GM21825 (cell line): ENCODE measurements around the gene RIN1.

Experiments
- ATAC-seq: cut with Tn5 transposase; IDR thresholded peaks from one replicate; pipeline ENCODE4 v1.9.1; 2021; ENCODE audit warnings: mild to moderate bottlenecking, moderate library complexity; ENCODE audit not compliant: unreplicated experiment

Gene RIN1

DNA sequence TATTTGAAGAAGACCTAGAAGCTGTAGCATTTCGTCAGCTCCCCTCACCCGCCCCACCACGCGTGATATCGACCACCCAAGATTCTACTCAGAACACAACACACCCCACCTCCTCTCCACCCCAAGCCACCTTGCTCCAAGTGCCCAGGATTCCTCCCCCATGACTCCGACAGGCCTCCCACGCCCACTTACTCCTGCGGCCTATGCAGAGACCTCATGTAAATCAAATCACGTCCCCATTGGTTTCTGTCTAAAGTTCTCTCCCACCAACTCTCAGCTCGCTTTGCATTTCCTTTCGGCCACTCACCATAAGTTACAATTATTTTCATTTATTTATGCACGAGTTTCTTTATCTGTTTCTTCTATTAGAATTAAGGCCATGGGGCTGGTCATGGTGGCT is 33.6 kb downstream of the RIN1 start:
- no peak for ATAC-seq

DNA sequence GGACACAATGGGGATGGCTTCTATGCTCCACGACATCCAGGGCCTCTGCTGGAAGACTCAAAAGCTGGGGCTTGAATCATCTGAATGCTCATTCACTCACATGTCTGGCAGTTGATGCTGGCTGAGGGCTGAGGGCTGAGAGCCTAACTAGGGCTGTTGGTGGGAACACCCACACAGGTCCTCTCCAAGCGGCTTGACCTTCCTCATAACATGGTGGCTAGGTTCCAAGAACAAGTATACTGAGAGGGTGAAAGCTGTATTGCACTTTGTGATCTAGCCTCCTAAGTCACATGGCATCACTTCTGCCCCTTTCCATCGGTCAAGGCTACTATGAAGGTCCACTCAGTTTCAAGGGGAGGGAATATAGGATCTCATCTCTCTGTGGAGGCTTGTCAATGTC is 37.0 kb downstream of the RIN1 start:
- no peak for ATAC-seq

DNA sequence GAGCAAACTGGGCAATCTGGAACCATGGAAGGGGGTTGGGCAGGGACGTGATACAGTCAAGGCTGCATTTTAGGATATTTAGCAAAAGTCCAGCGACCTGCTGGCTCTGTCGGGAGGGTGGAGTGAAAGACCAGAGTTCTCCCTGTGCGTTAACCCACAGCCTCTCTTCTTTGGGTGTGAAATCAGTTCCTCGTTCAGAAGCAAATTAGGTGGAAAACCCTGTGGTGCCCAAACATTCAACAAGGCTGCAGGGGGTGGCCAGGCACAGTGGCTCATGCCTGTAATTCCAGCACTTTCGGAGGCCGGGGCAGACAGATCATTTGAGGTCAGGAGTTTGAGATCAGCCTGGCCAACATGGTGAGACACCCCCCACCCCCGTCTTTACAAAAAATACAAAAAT is 38.6 kb downstream of the RIN1 start:
- no peak for ATAC-seq

DNA sequence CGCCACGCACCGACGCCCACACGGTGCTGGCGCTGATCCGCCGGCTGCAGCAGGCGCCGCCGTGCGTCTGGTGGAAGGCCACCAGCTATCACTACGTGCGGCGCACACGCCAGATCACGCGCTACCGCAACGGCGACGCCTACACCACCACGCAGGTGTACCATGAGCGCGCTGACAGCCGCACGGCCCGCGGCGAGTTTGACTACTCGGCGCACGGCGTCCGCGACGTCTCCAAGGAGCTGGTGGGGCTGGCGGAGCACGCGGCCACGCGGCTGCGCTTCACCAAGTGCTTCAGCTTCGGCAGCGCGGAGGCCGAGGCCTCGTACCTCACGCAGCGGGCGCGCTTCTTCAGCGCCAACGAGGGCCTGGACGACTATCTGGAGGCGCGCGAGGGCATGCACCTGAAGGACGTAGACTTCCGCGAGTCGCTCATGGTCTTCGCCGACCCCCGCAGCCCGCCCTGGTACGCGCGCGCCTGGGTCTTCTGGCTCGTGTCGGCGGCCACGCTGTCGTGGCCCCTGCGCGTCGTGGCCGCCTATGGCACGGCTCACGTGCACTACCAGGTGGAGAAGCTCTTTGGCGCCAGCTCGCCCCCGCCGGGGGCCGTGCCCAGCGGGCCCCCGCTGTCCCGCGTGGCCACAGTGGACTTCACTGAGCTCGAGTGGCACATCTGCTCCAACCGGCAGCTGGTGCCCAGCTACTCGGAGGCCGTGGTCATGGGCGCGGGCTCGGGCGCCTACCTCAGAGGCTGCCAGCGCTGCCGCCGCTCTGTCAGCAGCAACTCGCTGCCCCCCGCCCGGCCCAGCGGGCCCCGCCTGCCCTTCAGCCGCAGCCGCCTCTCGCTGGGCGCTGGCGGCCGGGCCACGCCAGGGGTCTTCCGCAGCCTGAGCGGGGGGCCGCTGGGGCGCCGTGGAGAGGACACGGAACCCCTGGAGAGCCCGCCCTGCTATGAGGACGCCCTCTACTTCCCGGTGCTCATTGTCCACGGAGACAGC is 41.3 kb downstream of the RIN1 start:
- ATAC-seq: no peak

DNA sequence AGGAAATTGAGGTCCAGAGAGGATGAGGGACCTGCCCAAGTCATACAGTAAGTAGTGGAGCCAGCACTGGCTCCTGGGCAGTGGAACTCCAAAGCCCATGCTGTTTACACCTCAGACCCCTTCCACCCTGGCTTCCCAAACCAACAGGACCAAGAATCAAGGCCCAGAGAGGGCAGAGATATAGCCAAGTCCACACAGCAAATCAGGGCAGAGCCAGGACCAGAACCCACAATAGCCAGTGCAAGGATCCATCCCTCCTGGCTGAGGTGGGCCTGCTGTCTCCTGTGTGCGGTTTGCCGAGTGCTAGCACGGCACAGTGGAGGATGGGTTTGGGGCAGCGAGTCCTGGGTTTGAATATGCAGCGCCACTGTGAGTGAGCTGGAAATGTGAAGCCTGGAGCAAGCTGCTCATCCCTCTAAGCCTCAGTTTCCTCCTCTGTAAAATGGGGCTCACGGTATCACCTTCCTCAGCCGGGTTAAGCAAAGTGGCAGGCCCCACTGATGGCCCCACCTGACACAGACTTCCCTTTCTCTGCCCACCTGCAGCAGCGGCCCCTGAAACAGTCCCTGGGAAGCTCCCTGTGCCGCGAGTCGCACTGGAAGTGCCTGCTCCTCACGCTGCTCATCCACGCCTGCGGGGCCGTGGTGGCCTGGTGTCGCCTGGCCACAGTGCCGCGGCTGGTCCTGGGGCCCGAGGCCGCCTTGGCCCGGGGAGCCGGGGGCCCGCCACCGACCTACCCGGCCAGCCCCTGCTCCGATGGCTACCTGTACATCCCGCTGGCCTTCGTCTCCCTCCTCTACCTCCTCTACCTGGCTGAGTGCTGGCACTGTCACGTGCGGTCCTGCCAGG is 42.2 kb downstream of the RIN1 start:
- ATAC-seq: no peak

DNA sequence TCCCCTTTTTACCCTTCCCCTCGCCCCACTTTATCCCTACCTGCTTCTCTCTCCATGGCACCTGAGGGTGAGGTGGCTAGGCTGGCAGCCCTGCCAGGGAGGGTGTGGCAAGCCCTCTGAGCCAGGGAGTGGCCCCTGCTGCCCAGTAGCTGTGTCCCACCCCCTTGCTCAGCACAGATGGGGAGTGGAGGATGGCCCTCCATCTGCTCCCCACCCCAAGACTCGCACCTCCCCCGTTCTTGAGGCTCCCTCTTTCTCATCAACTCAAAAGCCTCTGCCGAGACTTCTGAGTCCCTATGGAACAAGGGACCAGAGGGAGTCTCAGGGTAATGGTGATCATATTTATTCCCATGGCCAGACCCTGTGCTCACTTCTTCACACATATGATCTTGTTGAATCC is 42.9 kb downstream of the RIN1 start:
- ATAC-seq: no peak

DNA sequence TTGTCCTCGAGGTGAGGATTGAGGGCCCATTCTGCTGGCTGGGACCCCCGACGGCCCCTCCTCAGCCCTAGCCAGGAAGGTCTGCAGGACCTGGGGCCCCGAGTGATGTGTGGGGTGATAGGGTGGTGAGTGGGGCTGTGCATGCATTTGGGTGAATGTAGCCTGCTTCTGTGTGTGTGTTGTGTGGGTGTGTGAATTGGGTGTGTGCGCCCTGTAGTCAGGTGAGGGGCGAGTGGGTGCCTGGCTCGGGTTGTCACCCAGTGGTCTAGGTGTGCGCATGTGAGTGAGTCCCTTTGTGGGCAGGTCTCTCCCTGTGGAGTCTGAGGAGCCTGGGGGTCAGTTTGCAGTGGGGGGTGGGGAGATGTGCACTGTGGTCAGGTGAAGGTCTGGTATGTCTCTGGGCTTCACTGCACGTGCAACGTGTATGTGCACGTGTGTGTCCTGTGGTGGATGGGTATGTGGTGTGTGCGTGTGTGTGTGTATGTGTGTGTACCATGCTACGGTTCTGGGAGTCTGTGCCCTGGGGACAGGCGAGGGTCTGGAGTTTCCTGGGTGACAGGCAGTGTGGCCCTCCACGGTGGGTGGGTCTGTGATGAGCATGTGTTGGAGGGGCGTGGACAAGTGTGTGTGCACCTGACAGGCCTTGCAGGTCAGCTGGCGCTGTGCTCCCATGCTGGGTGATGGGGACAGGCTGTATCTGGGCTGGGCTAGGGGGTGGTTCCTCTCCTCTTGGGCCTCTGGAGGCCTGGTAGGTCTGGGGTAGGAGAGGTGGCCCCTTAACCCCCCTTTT is 43.5 kb downstream of the RIN1 start:
- no peak for ATAC-seq

DNA sequence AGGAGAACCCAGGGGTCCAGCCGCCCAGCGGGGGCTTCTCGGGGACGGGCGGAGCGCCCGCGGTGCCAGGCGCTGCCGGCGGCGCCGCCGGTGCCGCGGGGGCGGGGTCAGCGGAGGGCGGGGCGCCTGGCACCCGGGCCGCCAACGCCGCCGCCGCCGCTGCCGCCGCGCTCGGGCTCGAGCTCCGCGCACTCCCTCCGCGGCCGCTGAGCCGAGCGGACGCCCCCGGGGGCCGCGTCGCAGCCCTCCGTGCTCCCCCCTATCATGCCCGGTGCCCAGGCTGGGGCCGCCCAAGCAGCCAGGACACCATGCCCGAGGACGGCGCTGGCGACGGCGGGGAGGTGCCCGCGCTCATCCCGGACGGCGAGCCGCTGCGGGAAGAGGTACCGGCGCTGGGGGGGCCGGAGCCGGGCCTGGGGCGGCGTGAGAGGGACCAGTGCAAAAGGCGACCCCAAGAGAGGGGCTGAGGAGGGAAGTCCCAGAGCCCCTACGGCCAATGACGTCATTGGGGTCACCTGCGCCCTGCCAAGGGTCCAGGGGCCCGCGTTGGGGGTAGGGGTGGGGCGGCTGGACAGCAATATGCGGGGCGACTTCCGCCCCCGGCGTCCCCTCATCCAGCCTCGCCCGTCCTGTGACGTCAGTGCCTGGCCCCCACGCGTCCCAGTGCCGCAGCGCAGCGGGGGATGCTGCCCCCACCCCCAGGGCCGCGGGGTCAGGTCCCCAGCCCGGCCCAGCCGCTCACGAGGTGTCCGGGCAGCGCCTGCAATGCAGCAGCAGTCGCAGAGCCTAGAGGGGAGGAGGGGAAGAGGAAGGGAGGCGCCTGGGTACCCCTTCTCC is 44.3 kb downstream of the RIN1 start, which contains the start of gene TMEM151A:
TSS of gene TMEM151A (plus strand) at position 189 of the 837 bp plus-strand sequence. CDS start at position 309, 120 bp downstream.
- no peak for ATAC-seq

DNA sequence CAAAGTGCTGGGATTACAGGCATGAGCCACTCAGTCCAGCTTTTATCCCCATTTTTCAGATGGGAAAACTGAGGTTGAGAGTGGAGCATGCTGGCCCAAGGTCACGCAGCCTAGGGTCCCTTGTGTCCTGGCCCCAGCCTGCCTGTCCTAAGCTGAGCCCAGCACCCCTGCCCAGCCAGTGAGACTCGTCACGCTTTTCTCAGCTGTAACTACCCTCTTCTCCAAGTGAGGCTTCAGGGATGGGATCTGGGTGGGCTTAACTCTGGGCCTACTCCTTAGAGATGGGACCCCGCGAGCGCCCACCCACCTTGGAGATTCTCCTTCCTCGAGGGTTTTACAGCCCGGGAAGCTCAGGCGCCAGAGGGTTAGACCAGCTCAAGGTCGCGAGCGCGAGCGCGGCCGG is 44.9 kb downstream of the RIN1 start:
- no peak for ATAC-seq

DNA sequence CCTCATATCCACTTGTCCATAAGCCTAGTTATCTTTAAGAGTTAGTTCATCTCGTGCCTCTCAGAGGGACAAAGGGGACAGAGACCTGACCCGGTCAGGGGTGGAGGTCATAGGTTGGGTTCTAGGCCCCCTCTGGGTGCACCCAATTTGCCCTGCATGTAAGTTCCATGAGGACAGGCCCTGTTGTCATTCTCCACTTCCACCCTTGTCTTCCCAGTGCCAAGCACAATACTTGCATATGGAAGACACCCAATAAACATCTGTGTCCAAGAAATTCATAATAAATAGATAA is 46.0 kb downstream of the RIN1 start:
- no peak for ATAC-seq

DNA sequence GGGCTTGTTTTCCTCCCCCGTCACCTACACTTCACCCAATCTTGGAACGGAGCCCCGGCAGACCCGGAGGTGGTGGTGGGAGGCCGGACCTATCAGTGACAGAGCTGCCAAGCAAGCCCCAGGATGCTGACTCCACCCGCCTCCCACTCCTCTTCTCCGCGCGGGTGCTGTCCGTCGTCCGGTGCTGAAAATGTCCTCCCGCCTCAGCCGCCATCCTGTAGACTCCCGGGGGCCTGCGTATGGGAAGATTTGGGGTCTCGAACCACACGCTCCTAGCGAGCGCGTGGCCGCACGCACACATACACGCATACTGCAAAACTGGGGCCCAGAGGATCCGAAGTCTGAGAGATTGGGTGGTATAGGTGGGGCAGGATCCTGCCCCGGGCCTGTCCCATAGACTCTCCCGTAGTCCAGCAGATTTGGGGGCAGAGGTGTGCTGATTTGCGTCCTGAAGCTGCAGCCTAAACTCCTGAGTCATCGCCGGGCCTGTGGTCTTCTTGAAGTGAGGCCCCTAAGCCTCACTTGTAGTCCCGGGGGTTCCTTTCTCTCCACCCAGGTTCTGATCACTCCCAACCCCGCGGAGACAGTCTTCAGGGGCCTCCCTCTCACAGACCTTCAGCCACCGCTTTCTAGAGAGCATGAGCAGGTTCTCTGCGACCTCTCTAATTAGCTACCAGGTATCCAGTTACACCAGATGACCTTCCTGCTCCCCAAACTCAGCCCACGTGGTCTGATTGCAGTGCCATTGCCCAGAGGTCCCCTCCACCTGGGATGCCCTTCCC is 46.5 kb downstream of the RIN1 start:
- peak; percentile 40 for ATAC-seq

DNA sequence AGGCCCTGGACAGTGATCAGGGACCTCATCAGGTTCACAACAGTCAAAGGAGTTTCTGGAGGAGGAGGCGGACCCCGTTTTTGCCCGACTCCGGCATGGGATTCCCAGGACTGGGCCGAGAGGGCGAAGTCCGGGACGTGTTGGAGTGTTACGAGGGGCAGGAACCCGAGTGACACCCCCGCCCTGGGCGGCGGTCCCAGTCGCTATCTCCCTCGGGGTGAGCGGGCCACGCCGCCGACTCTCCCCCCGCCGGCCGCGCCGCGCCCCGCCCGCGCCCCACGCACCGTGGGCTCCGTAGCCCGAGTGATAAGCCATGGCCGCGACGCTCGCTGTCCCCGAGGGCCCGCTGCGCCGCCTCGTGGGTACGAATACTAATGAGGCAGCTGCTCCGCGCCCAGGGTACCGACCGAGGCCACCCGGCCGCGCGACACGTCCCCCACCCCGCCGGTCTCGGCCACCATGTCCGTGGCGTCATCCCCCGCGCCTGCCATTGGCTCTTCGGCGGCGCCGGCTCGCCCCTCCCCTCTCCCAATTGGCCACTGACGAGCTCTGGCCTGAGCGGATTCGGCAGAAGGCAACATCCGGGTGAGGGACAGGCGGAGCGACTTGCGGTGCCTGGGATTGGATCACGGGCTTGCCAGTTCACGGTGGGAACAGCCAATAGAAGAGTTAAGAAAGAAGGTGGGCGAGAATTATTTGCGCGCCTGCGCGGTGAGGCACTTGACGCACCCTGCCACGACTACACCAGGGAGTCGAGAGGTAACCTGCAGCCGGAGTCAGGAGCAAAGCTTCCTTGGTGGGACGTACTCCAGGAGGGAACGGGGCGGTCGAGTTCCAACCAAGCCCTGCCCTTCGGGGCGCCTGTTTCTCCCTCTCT is 47.3 kb downstream of the RIN1 start, which contains the start of gene YIF1A:
TSS of gene YIF1A (minus strand) at position 473 of the 877 bp plus-strand sequence. CDS start at position 315, 158 bp downstream.
- peak; percentile 84 for ATAC-seq

DNA sequence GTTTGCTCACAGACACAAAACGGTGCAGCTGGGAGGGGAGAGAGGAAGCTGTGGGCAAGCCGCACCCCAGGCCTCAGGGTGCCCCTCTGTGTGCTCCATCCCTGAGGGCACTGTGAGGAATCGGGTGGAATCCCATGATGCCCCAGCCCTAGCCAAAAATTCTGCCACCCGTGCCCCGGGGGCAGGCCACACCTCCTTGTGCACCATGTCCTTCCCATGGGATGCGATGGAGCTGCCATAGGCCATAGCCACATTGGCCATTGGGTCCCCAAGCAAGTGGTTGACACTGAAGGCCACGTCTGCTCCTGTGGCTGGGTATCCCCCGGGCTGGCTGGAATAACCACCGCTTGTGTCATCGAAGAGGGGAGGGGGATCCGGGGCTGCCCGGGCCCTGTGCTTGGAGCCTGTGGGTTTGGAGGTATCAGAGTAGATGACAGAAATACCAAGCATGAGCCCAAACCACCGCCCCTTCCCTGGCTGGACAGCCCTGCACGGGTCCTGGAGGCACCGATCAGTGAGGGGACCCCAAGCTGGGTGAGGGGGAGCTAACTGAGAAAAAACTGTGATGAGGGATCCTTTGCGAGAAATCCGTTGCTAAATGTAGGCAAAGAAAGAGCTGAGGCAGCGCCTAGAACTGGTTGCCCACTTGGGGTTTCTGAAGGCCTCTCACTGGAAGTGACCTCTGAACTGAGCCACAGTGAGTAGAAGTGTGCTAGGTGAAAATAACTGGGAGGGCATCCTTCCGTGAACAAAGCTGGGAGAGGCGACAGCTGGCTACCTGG is 48.2 kb downstream of the RIN1 start:
- no peak for ATAC-seq

DNA sequence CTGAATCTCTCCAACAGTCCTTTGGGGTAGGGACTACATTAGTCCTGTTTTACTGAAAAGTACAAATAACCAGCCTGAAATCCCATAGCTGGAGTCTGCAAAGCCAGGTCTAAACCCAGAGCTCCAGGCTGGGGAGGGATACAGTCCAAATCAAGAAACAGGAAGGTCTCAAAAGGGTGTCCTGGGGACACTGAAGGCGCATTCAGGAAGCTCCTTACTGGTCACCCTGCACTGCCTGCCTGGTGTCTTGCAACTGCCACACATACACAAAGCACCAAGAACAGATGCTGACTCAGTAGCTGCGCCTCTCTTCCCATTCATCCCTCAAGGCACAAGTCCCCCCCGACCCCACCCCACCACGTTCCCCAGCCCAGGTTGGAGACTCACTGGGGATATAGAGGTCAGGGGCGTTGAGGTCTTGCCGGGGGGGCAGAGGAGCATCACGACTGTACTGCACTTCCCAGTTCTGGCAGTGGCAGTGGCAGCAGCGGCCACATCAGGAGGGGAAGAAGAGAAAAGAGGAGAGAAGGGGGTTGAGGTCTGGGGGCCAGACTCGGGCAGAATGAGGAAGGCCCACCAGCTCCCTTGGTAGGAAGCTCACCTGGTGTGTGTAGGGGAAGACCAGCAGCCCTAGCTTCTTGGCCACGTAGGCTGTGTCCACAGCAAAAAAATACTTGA is 48.9 kb downstream of the RIN1 start:
- no peak for ATAC-seq

DNA sequence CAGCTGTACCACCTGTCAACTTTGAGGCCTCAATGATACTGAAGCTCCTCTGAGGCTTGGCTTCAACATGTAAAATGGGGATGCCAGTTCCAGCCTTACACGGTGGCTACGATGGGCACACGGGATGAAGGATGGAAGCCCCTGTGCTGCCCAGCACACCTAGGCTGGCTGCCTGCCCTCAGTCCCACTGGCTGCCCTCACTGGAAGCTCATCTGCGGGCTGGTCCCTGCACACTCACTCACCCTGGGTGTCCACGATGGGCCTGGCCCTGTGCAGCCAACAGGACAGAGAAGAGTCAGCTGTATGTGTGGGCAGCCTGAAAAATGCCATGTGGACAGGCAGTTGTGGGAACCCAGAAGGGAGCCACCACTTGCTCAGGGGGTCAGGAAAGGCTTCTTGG is 49.5 kb downstream of the RIN1 start:
- no peak for ATAC-seq

DNA sequence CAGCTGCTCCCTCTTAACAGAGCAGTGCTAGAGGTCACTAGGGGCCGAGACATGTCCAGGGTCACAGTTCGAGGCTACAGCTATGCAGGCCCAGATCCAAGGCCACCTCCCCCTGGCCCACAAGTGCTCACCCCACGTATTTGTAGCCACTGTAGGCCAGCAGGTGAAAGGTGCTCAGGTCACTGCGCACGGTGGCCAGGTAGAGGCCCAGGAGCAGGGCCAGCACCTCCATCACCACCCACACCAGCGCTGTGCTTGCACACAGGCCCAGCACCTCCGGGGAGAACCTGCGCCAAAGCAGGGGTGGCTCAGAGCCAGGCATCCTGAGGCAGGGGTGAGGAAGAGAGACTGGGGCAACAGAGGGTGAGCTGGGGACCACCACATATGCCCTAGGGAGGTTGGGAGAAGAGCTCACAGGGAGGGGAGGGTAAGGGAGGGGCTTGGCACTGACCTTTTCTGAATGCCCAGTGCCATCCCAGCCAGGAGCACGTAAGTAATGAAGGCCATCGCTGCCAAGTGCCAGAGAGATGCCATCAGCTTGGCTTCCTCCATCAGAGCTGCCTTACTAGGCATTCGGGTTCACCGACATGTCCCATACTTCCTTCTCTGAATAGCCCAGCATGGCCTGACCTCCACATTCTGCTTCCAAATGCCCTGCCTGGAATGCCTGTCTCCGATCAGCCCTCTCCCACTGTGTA is 50.8 kb downstream of the RIN1 start:
- ATAC-seq: no peak
